ENCODE measurements around the gene ATP2B2.

Gene ATP2B2

DNA sequence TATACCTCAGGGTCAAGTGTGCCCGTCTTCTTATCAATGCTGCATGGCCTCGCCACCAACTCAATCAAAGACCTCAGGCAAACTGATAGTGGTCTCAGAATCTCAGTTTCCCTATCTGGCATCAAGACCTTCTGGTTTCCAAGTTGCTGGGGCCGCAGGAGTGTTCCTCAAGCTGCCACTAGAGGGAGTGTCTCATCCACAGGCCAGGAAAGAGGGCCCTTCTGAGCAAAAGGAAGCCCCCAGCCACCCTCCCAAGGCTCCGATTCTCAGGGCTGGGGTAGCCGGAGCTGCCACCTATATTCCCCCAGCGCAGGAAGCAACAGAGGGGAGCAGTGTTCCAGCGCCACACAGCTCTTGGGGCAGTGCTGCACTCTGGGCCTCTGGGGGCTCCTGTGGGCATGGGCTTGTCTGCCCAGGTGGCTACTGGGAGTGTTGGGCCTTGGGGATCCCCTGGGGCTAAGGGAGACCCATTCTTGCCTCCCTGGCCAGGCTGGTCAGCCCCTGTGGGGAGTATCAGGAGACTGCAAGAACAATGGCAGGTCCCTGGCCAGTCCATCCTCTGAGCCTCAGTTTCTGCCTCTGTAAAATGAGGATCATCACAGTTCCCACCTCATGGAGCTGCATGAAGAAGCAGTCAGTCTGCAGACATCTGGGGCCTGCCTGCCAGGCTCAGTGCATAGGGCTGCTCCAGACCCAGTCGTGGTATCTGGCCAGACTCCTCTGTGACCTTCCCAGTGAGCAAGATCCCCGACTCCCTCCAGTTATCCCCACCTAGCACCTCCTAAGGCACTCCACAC lies 161.0 kb downstream of the ATP2B2 start:
- DNase-seq (ENCODE audit: low read depth) = peak; percentile 22

DNA sequence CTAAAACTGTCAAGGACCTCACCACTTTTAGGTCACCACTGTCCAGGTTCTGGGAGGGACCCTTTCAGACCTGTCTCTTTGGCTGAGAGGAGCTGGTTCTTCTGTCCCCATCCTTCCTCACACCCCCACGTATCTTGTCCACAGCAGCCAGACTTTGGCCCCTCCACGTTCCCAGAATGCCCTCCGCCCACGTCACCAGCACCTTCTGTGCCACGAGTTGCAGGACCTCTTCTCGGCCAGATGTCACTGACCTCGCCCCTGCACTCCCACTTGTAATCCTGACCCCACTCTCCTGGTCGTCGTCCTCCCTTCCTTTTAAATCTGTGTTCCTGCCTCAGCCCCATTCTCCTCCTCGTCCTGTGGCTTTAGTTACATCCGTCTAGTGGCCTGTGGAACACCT lies 161.9 kb downstream of the ATP2B2 start:
- no peak for DNase-seq (ENCODE audit: low read depth)

DNA sequence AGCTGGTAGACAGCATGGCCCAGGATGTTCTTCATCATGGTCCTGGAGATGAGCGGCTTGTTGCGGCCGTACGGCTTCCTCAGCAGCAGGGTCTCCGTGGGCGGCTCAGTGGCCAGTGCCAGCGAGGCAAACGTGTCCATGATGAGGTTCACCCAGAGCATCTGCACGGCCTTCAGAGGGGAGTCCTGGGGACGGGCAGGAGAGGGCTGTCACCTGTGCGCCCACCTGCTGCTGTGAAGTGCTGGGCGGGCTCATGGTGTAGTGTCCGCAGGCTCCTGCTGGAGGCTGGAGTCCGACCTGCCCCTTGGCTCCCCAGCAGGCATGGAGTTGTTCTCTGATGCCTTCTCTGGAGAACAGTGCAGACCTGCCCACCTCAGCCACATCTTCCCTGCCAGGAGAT lies 162.6 kb downstream of the ATP2B2 start:
- no peak for DNase-seq (ENCODE audit: low read depth)

DNA sequence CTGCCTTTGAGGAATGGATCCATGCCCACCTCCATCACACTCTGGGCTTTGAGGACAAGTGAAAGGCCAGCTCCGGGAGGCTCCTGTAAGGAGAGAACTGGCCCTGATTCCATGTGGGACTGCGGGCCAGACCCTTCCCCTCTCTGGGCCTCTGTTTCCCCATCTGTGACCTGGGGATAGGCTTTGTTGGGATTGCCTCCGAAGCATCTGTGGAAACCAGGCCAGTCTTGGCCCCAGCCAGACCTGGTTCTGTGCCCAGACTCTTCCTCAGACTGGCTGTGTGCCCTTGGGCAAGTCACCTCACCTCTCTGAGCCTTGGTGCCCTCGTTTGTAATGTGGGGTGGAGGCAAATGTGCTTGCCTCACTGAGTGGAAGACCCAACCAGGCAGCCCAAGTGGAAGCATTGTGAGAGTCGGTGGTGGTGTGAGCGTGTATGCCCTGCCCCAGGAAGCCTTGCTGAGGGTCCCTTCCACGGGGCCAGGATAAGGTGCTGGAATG lies 163.4 kb downstream of the ATP2B2 start:
- no peak for DNase-seq (ENCODE audit: low read depth)

DNA sequence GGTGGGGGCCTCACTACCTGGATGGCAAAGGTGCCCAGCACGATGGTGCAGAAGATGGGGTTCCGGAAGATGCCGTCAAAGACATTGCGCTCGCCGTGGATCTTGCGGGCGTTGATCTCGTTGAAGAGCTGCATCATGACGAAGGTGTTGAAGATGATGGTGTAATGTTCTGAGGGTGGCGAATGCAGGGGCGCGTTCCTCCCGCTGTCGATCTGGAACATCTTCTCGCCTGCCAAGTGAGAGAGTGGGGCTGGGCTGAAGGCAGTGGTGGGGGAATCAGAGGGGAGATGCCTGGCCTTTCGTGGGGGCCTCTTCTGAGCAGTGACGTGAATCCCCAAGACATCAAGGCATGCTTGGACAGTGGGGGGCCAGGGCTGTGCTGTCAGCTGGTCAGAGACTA lies 164.9 kb downstream of the ATP2B2 start:
- no peak for DNase-seq (ENCODE audit: low read depth)

DNA sequence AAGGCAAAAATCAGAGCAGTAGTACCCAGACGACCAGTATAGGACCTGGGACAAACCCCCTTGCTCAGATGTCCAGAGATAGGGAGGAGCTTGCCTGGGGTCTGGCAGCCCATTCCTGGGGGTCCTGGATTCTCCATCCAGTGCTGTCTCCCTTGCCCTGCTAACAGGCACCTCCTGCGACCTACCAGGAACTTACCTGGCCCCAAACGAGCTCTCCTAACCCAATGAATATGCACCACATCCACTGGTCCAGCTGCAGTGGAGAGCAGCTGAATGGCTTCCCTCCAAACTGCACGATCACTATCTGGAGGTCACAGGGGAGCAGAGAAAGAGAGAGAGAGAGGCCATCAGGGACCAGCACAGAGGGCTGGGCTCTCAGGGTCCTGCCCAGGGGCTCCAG lies 165.3 kb downstream of the ATP2B2 start:
- DNase-seq (ENCODE audit: low read depth) = no peak

DNA sequence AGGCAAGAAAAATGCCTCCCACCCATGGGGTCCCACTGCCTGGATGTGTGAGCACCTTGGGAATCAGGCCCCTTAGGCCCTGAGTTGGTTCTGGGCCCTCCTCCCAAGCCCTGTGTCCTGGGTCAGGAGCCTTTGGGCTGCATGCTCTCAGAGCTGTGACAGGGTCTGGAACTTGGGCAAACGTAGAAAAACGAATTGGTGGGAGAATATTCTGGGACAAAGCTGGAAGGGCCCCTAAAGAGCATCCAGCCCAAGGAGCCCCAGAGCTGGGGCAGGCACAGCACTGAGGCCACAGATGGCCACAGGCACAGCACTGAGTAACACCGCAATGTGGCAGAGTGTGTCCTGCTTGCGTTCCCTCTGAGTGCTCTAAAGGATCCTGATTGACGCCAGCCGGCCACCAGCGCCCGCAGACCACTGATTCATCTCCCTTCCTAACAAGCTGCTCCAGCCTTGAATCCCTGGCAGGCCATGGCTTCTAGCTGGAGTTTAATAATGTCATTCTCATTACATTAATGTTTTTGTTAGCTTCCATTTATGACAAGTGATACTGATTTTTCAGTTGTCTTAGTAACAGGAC lies 165.9 kb downstream of the ATP2B2 start:
- DNase-seq (ENCODE audit: low read depth) = no peak

DNA sequence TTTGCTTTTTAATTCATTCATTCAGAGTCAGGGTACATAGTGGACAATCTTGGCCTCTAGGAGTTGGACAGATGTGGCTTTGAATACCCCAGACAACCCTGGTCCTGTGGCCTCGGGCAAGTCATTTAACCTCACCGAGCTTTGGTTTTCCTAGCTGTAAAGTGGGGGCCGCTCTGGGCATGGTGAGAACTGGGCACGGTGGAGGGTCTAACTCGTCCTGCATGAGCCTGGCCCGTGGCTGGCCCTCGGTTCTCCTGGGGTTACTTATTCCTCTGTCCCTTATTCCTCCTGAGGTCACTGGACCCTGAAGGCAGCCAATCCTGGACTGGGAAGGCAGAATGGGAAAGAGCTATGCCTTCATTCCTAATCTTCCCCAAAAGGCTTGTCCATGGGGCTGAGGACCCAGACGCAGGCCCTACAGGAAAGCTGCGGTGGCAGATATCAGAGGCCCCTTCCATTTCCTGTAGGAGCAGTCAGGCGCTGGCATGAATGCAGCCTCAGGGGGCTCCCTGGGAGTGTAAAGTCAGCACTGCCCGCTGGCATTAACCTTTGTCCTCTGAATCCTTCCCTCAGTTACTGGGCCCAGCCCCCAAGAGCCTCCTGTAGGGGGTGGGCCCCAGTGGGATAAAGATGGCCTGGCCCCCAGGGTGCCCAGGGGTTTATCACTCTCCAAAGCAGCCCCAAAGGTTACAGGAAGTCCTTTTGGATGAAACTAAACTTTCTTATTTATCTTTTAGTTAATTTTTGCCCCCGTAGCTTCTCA lies 166.6 kb downstream of the ATP2B2 start:
- DNase-seq (ENCODE audit: low read depth) = no peak

DNA sequence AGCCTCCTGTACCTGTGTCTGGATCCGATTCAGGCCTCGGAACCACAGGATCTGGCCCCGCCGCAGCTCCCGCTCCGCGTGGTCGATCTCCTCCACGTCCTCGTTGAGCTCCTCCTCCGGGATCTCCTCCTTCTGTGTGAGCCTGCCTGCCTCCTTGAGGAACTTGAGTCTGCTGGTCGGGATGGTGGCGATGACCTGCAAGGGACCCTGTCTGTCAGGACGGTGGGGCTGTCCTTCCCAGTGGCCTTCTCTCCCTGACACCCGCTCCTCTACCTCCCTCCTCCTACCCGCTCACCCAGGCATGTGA lies 167.3 kb downstream of the ATP2B2 start:
- DNase-seq (ENCODE audit: low read depth) = no peak

DNA sequence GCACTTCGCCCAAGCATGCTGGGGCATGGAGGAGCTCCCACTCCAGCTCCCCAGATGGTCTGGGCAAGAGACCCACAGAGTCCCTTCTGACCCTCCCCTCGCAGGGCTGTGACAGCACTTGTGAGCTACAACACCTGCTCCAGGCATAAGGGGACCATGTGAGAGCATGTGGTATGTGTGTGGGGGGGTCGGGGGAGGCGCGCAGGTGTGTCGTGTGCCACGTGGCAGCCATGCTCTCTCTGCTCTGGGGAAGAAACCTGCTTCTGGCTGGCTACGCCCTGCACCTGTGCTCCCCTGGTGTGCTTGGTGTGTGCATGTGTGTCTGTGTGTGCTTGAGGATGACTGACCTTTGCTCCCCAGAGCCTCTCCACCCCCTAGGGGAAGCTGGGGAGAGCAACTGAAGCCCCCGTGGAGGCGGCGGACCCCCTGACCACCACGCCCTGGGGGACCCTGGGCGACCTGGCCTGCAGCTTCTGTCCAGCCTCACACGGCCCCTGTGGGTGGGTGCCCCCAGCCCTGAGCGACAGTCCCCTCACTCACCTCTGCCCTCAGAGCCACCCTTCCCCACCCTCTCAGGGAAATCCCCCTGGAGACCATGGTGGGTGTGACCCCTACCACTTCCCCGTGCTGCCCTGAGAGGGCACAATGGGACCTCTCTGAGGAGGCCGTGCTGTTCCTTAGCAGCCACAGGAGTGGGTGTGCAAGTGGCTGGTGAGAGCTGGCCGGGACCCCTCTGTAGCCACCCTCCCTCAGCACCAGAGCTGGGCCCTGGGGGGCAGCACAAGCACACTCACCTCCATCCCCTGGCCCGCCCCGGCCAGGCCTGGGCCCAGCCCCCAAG lies 167.8 kb downstream of the ATP2B2 start:
- no peak for DNase-seq (ENCODE audit: low read depth)

DNA sequence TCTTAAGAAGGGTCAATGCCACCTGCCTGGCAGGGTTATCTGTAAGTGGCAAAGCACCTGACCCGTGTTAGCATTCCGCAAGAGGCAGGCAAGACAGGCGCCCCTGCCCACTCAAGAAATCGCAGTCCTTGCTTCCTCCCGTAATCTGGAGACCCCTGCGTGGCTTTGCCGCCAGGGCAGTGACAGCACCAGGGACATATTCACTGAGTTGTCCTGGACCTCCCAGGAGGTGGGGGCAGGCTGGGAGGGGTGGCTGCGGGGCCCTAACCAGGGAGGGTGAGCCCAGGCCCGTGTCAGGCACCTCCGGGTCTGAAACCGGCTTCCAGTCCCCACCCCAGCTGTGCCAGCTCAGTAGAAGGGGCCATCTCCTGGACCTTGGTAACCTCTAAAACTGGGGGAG lies 168.6 kb downstream of the ATP2B2 start:
- no peak for DNase-seq (ENCODE audit: low read depth)

DNA sequence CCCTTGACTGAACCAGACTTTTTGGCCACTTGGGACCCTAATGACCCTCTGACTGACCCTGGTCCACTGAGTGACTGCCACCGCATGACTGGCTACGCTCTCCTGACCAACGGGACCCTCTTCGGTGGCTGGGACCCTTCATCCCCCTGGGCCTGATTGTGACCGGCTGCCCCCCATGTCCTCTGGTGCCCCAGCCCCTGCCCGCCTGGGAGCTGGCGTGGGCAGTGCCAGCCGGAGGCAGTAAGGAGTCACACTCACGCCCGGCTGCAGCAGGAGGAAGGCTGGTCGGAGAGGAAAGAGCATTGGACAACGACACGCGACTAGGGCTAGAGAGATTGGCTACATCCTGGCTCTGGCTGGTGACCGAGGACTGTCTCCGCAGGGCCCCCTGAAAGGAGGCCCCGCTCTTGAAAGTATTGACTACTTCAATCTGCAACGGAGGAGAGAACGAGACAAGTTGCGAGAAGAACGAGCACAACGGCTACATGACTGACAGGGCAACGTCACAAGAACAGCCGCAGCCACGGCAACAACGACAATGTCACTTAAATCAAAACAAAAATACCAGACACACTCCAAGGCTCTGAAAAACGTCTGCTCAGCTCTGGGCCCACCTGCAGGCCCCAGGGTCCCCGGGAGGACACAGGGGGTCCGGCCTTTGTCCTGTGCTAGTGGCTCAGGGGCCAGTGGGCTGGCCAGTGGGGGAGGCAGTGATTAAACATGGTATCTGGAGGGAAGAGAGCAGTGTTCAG lies 169.3 kb downstream of the ATP2B2 start:
- no peak for DNase-seq (ENCODE audit: low read depth)

DNA sequence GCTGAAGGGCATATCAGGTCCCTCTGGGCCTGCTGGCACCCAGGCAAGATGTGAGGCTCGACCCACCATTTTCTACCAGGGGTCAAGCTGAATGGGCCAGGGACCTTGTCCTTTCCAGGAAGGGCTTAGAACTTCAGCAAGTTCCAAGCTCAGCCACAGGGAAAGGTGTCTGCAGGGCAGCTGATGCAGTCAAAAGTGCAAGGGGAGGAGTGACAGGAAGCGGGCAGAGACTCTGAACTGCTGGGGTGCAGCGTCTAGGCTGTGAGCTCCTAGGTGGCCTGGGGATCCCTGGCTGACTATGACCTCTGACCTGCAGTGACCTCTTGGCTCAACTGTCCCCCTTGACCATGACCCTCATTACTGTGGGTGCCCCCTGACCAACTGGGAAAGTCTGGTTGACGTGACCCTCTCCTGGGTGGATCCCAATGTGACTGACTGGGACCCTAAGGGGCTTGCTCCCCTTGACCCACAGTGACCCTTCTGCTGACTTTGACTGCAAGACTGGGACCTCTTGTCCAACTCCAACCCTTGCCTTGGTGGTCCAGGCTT lies 170.1 kb downstream of the ATP2B2 start:
- DNase-seq (ENCODE audit: low read depth) = no peak

DNA sequence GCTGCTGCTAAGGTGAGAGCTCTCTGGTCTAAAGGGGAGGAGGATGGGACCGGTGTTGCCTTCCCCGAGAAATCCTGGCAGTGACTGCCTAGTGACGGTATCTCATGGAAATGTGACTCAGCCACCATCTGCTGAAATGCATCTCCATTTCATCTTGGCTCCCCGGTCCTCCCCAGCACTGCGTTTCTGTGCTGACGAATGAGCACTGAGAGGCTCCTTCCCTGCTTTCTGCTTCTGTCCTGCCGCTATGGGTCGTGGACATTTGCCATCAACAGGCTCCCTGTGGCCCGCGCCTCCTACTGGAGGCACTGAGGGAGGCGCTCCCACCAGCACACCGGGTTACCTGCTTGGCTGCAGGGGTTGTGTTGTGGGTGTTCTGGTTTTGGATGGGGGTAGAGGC lies 170.9 kb downstream of the ATP2B2 start:
- DNase-seq (ENCODE audit: low read depth) = peak; percentile 62

DNA sequence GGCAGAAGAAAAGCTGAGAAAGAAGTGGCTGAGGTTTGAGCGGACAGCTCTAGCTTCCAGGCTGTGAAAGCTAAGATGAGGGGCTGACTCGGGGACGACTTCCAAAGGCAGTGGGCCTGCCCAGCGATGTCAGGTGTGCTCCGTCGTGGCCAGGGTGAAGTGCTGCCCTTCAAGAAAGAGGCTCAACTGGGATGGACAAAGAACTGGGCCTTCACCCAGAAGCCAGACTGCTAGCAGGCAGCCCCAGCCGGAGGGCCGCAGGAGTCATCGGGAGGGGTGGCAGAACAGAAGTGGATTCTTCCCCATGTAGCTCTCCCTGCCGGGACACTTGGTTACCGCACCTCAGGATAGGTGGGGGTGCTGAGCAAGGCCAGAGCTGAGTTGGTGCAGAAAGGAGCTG lies 171.3 kb downstream of the ATP2B2 start:
- no peak for DNase-seq (ENCODE audit: low read depth)

DNA sequence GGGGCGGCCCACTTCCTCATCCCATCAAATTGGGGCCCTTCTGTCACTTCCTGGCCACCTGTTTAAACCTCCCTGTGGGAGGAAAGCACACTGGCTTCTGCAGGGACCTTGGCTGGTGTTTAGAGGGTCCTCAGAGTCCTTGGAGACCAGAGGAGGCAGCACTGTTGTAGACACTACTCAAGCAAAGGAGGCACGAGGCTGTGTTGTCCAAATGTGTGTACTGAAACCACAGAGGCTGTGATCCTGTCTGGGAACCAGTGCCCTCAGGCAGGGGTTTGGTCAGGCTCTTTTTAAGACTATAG lies 172.1 kb downstream of the ATP2B2 start:
- DNase-seq (ENCODE audit: low read depth) = no peak

DNA sequence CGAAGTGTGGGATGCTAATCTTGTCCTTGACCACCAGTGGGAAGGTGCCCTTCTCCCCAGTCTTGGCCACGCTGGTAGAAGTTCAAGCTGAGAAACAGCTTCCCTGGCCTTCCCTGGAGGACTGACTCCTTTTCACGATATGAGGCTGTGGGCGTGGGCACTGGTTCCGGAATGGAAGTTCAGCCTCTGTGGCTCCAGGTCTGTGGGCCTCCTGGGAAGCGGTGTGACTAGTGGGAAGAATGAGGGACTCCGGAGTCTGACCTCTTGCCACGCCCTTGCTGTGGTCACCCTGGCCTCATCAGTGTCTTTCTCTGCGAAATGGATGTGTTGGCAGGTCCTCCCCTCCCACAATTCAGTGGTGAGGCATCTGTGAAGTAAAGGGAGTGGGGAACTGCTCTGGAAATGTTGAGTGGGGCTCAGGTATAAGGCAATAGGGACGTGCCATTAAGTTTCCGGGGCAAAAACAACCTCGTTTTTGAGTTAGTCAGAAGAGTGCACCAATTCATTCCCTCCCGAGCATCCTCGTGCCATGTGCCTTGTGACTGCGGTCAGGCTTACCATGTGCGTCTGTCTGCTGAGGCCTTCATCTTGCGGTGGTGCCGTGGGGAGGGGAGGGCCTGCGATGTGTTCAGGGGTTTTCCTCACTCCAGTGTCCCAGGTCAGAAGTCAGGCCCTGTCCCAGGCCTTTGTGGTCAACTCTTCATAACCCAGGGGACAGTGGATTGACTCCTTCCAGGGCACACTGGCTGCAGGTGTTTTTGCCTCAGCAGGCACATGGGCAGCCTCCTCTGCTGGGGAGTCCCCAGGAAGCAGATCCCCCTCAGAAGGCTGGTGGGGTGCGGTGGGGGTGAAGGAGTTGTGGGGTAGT lies 172.7 kb downstream of the ATP2B2 start:
- DNase-seq (ENCODE audit: low read depth) = no peak

DNA sequence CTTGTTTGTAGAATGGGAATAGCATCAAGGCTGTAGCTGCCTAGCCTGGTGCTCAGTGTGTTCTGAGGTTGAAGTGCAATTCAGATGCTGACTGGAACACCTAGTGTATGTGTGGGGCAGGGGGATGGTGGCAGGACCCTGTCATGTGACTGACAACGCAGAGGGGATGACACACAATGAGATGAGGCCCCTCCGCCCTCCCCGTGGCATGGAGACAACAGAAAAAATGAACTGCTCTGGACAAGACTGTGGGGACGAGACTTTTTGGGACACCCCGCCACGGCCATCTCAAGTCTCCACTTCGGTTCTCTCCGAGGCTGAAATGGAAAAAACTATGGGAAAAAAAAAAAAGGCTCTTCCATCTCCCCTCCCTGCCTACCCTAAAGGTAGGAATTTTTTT lies 174.1 kb downstream of the ATP2B2 start:
- DNase-seq (ENCODE audit: low read depth) = no peak

DNA sequence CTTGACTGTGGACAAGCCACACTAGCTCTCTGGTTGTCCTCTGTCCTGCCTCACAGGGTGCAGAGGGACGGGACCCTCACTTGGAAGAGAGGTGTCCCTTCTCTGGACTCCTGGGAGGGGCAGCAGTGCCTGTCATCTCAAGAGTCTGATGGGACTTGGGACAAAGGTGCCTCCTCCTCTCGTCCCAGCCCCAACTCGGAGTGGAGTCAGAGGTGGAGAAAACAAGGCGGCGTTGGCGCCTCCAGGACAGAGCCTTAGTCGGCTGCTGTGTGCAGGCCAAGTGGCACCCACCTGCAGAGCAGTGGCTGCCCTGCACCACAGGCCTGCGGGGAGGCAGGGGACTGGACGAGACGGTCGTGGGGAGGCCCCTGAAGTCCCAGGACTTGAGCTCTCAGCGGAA lies 175.1 kb downstream of the ATP2B2 start:
- DNase-seq (ENCODE audit: low read depth) = no peak

DNA sequence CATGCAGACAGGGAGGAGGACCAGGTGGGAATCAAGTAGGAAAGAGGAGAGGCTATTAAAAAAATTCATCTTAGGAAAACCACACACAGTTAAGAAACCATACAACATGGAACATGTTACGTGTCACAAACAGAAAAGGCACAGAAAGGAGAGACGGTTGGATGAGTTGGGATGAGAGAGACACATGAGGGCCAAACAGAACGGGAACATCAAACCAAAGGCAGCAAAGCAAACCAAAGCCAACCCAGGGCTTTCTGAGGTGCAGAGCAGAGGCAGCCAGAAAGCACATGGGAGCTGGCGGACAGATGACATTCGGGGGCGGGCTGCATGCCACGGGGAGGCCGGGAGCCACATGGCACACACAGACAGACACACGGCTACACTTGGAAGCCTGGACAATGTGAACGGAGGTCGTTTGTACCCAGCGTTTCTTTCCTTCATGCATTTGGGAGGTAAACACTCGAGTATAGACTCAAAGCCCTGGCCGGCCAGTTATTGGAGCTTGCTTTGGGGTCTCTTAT lies 175.8 kb downstream of the ATP2B2 start:
- DNase-seq (ENCODE audit: low read depth) = no peak

Data from fibroblast of gingiva (primary cell).